Peyer's patch (tissue), 4 donors: ENCODE measurements around the gene KRT4.

ENCODE experiments used
- POLR2A ChIP-seq, 2 donors: fragments of 450-650 bp; IDR thresholded peaks; one replicate each; pipeline ENCODE4 v1.5.1; 2017; ENCODE audit warnings: antibody characterized with exemption in 2 of 2, mild to moderate bottlenecking in 2 of 2, moderate library complexity in 2 of 2
- TF ChIP-seq, protein P1 (sequence below), 6 experiments: fragments of 450-650 bp in 4 of 6; fragments of 200-600 bp in 2 of 6; sonication (generic) in 1 of 6; IDR thresholded peaks; one replicate each; pipeline ENCODE4 v1.5.1; 2017 to 2019; ENCODE audit warnings: antibody characterized with exemption in 6 of 6, mild to moderate bottlenecking in 3 of 6, moderate library complexity in 1 of 6

DNA sequence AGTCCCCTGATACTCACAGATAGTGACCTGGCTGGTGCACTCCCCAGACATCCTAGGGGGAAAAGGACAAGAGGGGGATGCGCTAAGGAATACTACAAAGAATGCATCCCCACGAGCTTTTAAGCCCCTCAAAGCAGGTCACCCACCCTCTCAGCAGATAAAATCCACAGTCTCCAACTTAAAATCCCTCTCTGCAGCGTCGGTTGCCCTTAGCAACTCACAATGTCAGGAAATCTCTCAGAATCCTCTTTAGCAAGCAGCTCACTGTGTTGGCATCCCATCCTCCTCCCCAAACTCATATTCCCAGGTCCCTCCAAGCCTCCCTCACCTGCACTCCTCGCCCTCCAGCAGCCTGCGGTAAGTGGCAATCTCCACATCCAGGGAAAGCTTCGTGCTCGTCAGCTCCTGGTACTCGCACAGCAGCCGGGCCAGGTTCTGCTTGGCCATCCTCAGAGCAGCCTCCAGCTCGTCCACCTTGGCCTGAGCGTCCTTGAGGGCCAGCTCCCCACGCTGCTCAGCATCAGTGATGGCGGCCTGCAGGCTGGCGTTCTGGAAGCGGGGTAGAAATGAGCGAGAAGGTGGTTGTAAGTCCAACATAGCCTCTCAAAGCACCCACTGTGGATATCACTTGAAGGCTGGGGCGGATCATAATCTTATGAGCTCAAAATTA is 25.7 kb upstream of the KRT4 start:
- TF ChIP-seq, protein P1, sequence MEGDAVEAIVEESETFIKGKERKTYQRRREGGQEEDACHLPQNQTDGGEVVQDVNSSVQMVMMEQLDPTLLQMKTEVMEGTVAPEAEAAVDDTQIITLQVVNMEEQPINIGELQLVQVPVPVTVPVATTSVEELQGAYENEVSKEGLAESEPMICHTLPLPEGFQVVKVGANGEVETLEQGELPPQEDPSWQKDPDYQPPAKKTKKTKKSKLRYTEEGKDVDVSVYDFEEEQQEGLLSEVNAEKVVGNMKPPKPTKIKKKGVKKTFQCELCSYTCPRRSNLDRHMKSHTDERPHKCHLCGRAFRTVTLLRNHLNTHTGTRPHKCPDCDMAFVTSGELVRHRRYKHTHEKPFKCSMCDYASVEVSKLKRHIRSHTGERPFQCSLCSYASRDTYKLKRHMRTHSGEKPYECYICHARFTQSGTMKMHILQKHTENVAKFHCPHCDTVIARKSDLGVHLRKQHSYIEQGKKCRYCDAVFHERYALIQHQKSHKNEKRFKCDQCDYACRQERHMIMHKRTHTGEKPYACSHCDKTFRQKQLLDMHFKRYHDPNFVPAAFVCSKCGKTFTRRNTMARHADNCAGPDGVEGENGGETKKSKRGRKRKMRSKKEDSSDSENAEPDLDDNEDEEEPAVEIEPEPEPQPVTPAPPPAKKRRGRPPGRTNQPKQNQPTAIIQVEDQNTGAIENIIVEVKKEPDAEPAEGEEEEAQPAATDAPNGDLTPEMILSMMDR (IDR thresholded peaks at IDR 0.05): no peak
- no peak for TF ChIP-seq POLR2A (IDR thresholded peaks at IDR 0.05)
